ENCODE results near the gene RITA1. TPM values are rescaled to one million over a fixed set of nuclear protein-coding genes. Genes with fewer than 3 reads are reported as not detected.
A peak's percentile ranks its signal among the peaks of the same experiment; 100 is the strongest.

The RITA1 gene
- total RNA-seq, 2 donors from 2014 or later = 21.3 to 25.1 TPM

GRCh38 chr12:113224955-113225354 is 39.4 kb downstream of the RITA1 start:
- DNase-seq = no peak
- no peak for ATAC-seq (replicated peaks in 1 of 2)
- no peaks in the 10 kb centered on the region for H3K9me3 Mint-ChIP-seq
- H3K27me3 Mint-ChIP-seq (ENCODE audit: low read depth) = no peaks in the 10 kb centered on the region
- H3K36me3 Mint-ChIP-seq (ENCODE audit: insufficient read depth in 2 of 2) = peaks cover 2 to 21% of the 10 kb centered on the region in 2 donors
- H3K4me1 Mint-ChIP-seq (ENCODE audit: low read depth) = peaks cover 56% of the 10 kb centered on the region
- H3K27ac Mint-ChIP-seq = no peak overlapping the region
- H3K4me3 Mint-ChIP-seq = no peak overlapping the region

- Mint-ChIP-seq H3K4me1 (ENCODE audit: low read depth) (peaks cover 60% of the 10 kb centered on the region), H3K4me3 (no peak overlapping the region), H3K36me3 (ENCODE audit: insufficient read depth in 2 of 2) (peaks cover 2 to 33% of the 10 kb centered on the region in 2 donors), H3K9me3 (no peaks in the 10 kb centered on the region), H3K27me3 (ENCODE audit: low read depth) (no peaks in the 10 kb centered on the region), H3K27ac (no peak overlapping the region)
- DNase-seq (no peak), ATAC-seq (replicated peaks in 1 of 2) (no peak)
Measured at GRCh38 chr12:113226696-113227568, 41.4 kb downstream of the RITA1 start.

- H3K36me3 Mint-ChIP-seq (ENCODE audit: insufficient read depth in 2 of 2) = peaks cover 2 to 38% of the 10 kb centered on the region in 2 donors
Measured at GRCh38 chr12:113227686-113228391, 42.3 kb downstream of the RITA1 start.

GRCh38 chr12:113228394-113229028 is 43.0 kb downstream of the RITA1 start:
- DNase-seq (no peak), ATAC-seq (replicated peaks in 1 of 2) (no peak)
- H3K4me1 Mint-ChIP-seq (ENCODE audit: low read depth) = peaks cover 60% of the 10 kb centered on the region
- H3K36me3 Mint-ChIP-seq (ENCODE audit: insufficient read depth in 2 of 2) = peaks cover 4 to 40% of the 10 kb centered on the region in 2 donors
- H3K9me3 Mint-ChIP-seq = no peaks in the 10 kb centered on the region
- no peaks in the 10 kb centered on the region for H3K27me3 Mint-ChIP-seq (ENCODE audit: low read depth)
- H3K27ac Mint-ChIP-seq = peak overlapping the region; percentile 43
- H3K4me3 Mint-ChIP-seq = peak overlapping the region; percentile 1 to 29

More at GRCh38 chr12:113227686-113228391, 42.3 kb downstream of the RITA1 start:
- Mint-ChIP-seq H3K9me3 (no peaks in the 10 kb centered on the region), H3K27ac (peak overlapping the region; percentile 19), H3K4me1 (ENCODE audit: low read depth) (peaks cover 60% of the 10 kb centered on the region), H3K4me3 (no peak overlapping the region), H3K27me3 (ENCODE audit: low read depth) (no peaks in the 10 kb centered on the region)
- ATAC-seq (replicated peaks in 1 of 2) (no peak), DNase-seq (no peak)

- peak; percentile 37 to 38 for ATAC-seq (replicated peaks in 1 of 2)
- Mint-ChIP-seq H3K27ac (peak overlapping the region; percentile 43), H3K27me3 (ENCODE audit: low read depth) (no peaks in the 10 kb centered on the region), H3K9me3 (no peaks in the 10 kb centered on the region), H3K4me3 (peak overlapping the region; percentile 35 to 52), H3K4me1 (ENCODE audit: low read depth) (peaks cover 67% of the 10 kb centered on the region), H3K36me3 (ENCODE audit: insufficient read depth in 2 of 2) (peaks cover 4 to 49% of the 10 kb centered on the region in 2 donors)
- DNase-seq = no peak
Measured at GRCh38 chr12:113230315-113231234, 45.1 kb downstream of the RITA1 start.

- ATAC-seq (replicated peaks in 1 of 2) (no peak), DNase-seq (no peak)
- H3K4me1 Mint-ChIP-seq (ENCODE audit: low read depth) = peaks cover 76% of the 10 kb centered on the region
- H3K27ac Mint-ChIP-seq = no peak overlapping the region
- H3K9me3 Mint-ChIP-seq = no peaks in the 10 kb centered on the region
- no peak overlapping the region for H3K4me3 Mint-ChIP-seq
- no peaks in the 10 kb centered on the region for H3K27me3 Mint-ChIP-seq (ENCODE audit: low read depth)
- peaks cover 4 to 52% of the 10 kb centered on the region in 2 donors for H3K36me3 Mint-ChIP-seq (ENCODE audit: insufficient read depth in 2 of 2)
Measured at GRCh38 chr12:113231235-113232088, 45.9 kb downstream of the RITA1 start.

- DNase-seq = no peak
Measured at GRCh38 chr12:113232089-113232839, 46.7 kb downstream of the RITA1 start.

GRCh38 chr12:113232840-113233585 is 47.5 kb downstream of the RITA1 start:
- ATAC-seq (replicated peaks in 1 of 2) = peak; percentile 79 to 83
- Mint-ChIP-seq H3K4me1 (ENCODE audit: low read depth) (peaks cover 70% of the 10 kb centered on the region), H3K9me3 (no peaks in the 10 kb centered on the region), H3K36me3 (ENCODE audit: insufficient read depth in 2 of 2) (peaks cover 2 to 46% of the 10 kb centered on the region in 2 donors), H3K4me3 (peak overlapping the region; percentile 83 to 88), H3K27ac (peak overlapping the region; percentile 69), H3K27me3 (ENCODE audit: low read depth) (no peaks in the 10 kb centered on the region)
- peak; percentile 65 to 76 for DNase-seq

More at GRCh38 chr12:113232089-113232839, 46.7 kb downstream of the RITA1 start:
- no peaks in the 10 kb centered on the region for H3K27me3 Mint-ChIP-seq (ENCODE audit: low read depth)
- H3K9me3 Mint-ChIP-seq = no peaks in the 10 kb centered on the region
- peak overlapping the region; percentile 83 to 88 for H3K4me3 Mint-ChIP-seq
- peaks cover 76% of the 10 kb centered on the region for H3K4me1 Mint-ChIP-seq (ENCODE audit: low read depth)
- ATAC-seq (replicated peaks in 1 of 2) = no peak
- no peak overlapping the region for H3K27ac Mint-ChIP-seq
- peaks cover 4 to 51% of the 10 kb centered on the region in 2 donors for H3K36me3 Mint-ChIP-seq (ENCODE audit: insufficient read depth in 2 of 2)

GRCh38 chr12:113233967-113234366 is 48.4 kb downstream of the RITA1 start:
- H3K9me3 Mint-ChIP-seq = no peaks in the 10 kb centered on the region
- DNase-seq (no peak), ATAC-seq (replicated peaks in 1 of 2) (no peak)
- peaks cover 2 to 44% of the 10 kb centered on the region in 2 donors for H3K36me3 Mint-ChIP-seq (ENCODE audit: insufficient read depth in 2 of 2)
- peaks cover 61% of the 10 kb centered on the region for H3K4me1 Mint-ChIP-seq (ENCODE audit: low read depth)
- no peak overlapping the region for H3K27ac Mint-ChIP-seq
- H3K4me3 Mint-ChIP-seq = no peak overlapping the region
- no peaks in the 10 kb centered on the region for H3K27me3 Mint-ChIP-seq (ENCODE audit: low read depth)

GRCh38 chr12:113234483-113234882 is 49.0 kb downstream of the RITA1 start:
- Mint-ChIP-seq H3K4me3 (no peak overlapping the region), H3K4me1 (ENCODE audit: low read depth) (peaks cover 56% of the 10 kb centered on the region), H3K36me3 (ENCODE audit: insufficient read depth in 2 of 2) (peaks cover 4 to 45% of the 10 kb centered on the region in 2 donors), H3K9me3 (no peaks in the 10 kb centered on the region), H3K27ac (no peak overlapping the region), H3K27me3 (ENCODE audit: low read depth) (no peaks in the 10 kb centered on the region)
- ATAC-seq (replicated peaks in 1 of 2) = no peak
- no peak for DNase-seq
